ENCODE measurements around the gene KRT16.
"Not testable (repeated sequence)": the region's sequence is repeated elsewhere in the genome, so short reads cannot be mapped to it uniquely, and the experiment has no call there.

DNA sequence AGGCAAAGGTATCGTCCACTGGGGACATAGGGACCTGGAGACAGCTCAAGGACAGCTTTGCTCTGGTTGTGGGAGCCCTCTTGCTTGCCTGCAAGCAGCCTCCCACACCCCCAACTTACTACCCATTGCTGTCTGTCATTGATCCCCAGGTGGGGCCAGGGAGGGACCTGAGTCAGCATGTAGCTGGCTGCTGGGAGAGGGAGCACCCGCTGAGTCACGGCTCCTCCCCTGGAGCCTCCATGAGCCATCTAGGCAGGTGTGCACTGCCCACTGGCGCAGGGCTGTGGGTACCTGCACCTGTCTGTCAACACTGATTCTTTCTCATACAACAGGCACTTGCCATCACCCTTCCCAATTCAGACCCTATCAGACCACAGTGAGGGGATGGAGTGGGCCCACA lies 35.8 kb downstream of the KRT16 start:
- not testable (repeated sequence) for TF ChIP-seq POLR2A (IDR thresholded peaks at IDR 0.05; ENCODE audit: low read depth, low read length); TAF1 (IDR thresholded peaks at IDR 0.05; ENCODE audit: borderline replicate concordance, low read depth, low read length); POLR2AphosphoS5 (IDR thresholded peaks at IDR 0.05; ENCODE audit: low read depth, low read length)
